Heart left ventricle (tissue), 16 donors: ENCODE results near the gene SORBS2. TPM values are rescaled to one million over a fixed set of nuclear protein-coding genes. Genes with fewer than 3 reads are reported as not detected.

Source experiments
- ATAC-seq, 4 donors: fragments of 200-7000 bp; cut with Tn5 transposase; one replicate each; pipeline ENCODE4 v1.9.1; 2020 to 2022; ENCODE audit warnings: moderate library complexity in 4 of 4, mild to moderate bottlenecking in 3 of 4, moderate number of reproducible peaks in 1 of 4
- DNase-seq, 5 donors: peaks; one replicate each; pipeline ENCODE4 v3.0.0-alpha.2; 2020
- H3K27ac ChIP-seq, 12 donors: fragments of 200-600 bp; sonication (generic) in 4 of 12; one replicate each; pipeline versions ENCODE4 v1.5.0 to v1.8.0; 2016 to 2022; ENCODE audit warnings: mild to moderate bottlenecking in 2 of 12
- H3K27me3 ChIP-seq, 9 donors: fragments of 200-600 bp; sonication (generic) in 2 of 9; one replicate each; pipeline versions ENCODE4 v1.5.1 to v1.8.0; 2016 to 2022; ENCODE audit warnings: mild to moderate bottlenecking in 3 of 9
- H3K36me3 ChIP-seq, 9 donors: fragments of 200-600 bp; sonication (generic) in 2 of 9; one replicate each; pipeline versions ENCODE4 v1.5.0 to v1.8.0; 2018 to 2022; ENCODE audit warnings: mild to moderate bottlenecking in 2 of 9
- H3K4me1 ChIP-seq, 12 donors: fragments of 200-600 bp; sonication (generic) in 4 of 12; one replicate each; pipeline versions ENCODE4 v1.5.0 to v1.8.0; 2016 to 2022; ENCODE audit warnings: mild to moderate bottlenecking in 3 of 12
- H3K4me3 ChIP-seq, 12 donors: fragments of 200-600 bp; sonication (generic) in 4 of 12; one replicate each; pipeline versions ENCODE4 v1.5.0 to v1.8.0; 2017 to 2022; ENCODE audit warnings: mild to moderate bottlenecking in 9 of 12, moderate library complexity in 4 of 12
- H3K9me3 ChIP-seq, 12 donors: fragments of 200-600 bp; sonication (generic) in 4 of 12; one replicate each; pipeline versions ENCODE4 v1.5.0 to v1.8.0; 2016 to 2022; ENCODE audit warnings: mild to moderate bottlenecking in 1 of 12
- POLR2A ChIP-seq, 2 donors: fragments of 450-650 bp; IDR thresholded peaks; one replicate each; pipeline ENCODE4 v1.6.1; 2017; ENCODE audit warnings: antibody characterized with exemption in 2 of 2, mild to moderate bottlenecking in 2 of 2, moderate library complexity in 2 of 2
- WGBS, 4 donors: extraction: QIAGEN DNeasy Blood & Tissue Kit in 2 of 4; methylation state at CpG; one replicate each; pipeline versions ENCODE4 v1.1.5 to v1.1.7; 2013 to 2018; 5-methylcytosine and 5-hydroxymethylcytosine counted together
- intact Hi-C, 10 donors: fragments of 100-400 bp; cut with DNase I; formaldehyde crosslinking; loops; one replicate each; pipeline versions ENCODE4 v1.11.1 to v1.14.2; 2022
- polyA plus RNA-seq, 2 donors: library from polyadenylated mRNA; stranded (reverse); fragments of 200-250 nt; gene quantifications; one replicate each; pipeline ENCODE4 v1.2.3, GENCODE V29; 2013
- total RNA-seq, 9 donors: library from RNA; depleted of rRNA in 2 of 9; stranded (reverse); fragments of >200 nt in 2 of 9; fragmentation: NEBNext Ultra II Directional in 3 of 9; extraction: Animal tissue kit (Norgen Biotek cat#: 25700) in 3 of 9; gene quantifications; one replicate each; pipeline versions ENCODE4 v1.1.0 to v1.2.4, GENCODE V29; 2016 to 2023
- TF ChIP-seq, protein P1 (sequence below), 12 donors: fragments of 200-600 bp; sonication (generic) in 4 of 12; IDR thresholded peaks; one replicate each; pipeline versions ENCODE4 v1.5.0 to v1.8.0; 2018 to 2022; ENCODE audit warnings: antibody characterized with exemption in 12 of 12, mild to moderate bottlenecking in 5 of 12
- donor health status: ischemic (EF 13 %, LVEDD 7.1; RV severe dilation, severe dysfunction).
- donor health status: healthy with polysubstance abuse.
- donor health status: DM: no; HTN: yes; CAD: no.
- donor health status: DM: no; HTN: no; CAD: no.
- donor health status: ischemic (EF 25% LVEDD 6.9; RV normal size, moderate dysfunction).
- donor health status: ischemic (EF 25% LVEDD 5.7; RV mildly dilated, moderate dysfunction).
- donor health status: healthy.
- donor health status: DM: yes; HTN: yes; CAD: no.
- donor health status: ischemic (EF 35%, LVEDD 5.7; RV mildly dilated, moderate dysfunction).
- donor health status: nonischemic (EF 11% LVEDD 7.7; RV severe dilation, severe dysfunction).
- donor health status: DM: yes; HTN: yes; CAD: no.
- donor health status: PGD.
- donor health status: ischemic (EF 29% LVEDD 5.4; RV normal size, mild dysfunction).
- donor health status: nonischemic (EF 23%, LVEDD 6.1; RV moderate dilation, normal function).

Gene SORBS2
- total and polyA plus RNA-seq, 11 donors: 254 to 2,158 (median 1,369) TPM

GRCh38 chr4:185840953-185841352 is 29.0 kb upstream of the SORBS2 start:
- H3K36me3 ChIP-seq: no peaks in the 10 kb centered on the region
- no peaks in the 10 kb centered on the region for H3K27me3 ChIP-seq
- intact Hi-C loops: loop anchor here in 1 of 10 donors (10.0 kb wide), 1 partner anchor 174 kb away; no protein-coding TSS in a partner anchor
- H3K27ac ChIP-seq: peak overlapping the region in 8 of 12 donors; percentile 77 to 90 (median 84)
- TF ChIP-seq POLR2A (IDR thresholded peaks at IDR 0.05): no peak
- TF ChIP-seq, protein P1, sequence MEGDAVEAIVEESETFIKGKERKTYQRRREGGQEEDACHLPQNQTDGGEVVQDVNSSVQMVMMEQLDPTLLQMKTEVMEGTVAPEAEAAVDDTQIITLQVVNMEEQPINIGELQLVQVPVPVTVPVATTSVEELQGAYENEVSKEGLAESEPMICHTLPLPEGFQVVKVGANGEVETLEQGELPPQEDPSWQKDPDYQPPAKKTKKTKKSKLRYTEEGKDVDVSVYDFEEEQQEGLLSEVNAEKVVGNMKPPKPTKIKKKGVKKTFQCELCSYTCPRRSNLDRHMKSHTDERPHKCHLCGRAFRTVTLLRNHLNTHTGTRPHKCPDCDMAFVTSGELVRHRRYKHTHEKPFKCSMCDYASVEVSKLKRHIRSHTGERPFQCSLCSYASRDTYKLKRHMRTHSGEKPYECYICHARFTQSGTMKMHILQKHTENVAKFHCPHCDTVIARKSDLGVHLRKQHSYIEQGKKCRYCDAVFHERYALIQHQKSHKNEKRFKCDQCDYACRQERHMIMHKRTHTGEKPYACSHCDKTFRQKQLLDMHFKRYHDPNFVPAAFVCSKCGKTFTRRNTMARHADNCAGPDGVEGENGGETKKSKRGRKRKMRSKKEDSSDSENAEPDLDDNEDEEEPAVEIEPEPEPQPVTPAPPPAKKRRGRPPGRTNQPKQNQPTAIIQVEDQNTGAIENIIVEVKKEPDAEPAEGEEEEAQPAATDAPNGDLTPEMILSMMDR (IDR thresholded peaks at IDR 0.05): no peak
- DNase-seq: no peak
- 81 to 91% (median 89%) methylated on average over 6 of the region's 6 CpGs for WGBS, 4 donors
- peaks cover 0 to 46% (median 32%) of the 10 kb centered on the region in 12 donors for H3K4me1 ChIP-seq
- ATAC-seq: no peak
- peaks cover 0 to 8% (median 0%) of the 10 kb centered on the region in 12 donors for H3K9me3 ChIP-seq
- H3K4me3 ChIP-seq: no peak overlapping the region

DNA sequence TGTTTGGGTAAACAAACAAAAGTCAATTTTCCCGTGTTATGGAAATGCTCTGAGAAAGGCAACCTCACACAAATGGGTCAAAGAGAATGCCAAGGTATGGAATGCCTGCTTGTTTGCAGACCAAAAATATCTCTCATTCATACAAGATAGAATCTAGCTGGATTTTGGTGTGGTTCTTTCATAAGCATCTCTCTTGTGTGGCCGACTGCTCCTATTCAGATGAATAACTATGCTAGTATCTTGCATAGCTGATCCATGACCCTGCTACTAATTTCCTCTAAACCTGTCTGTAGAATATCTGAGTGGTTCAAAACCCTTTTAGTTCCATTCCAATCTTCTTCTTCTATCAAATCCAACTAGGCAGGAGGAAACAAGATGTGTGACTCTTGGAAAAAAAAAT is 28.2 kb upstream of the SORBS2 start:
- WGBS, 4 donors: 43 to 52% (median 49%) methylated on average over 2 of the region's 2 CpGs
- H3K4me1 ChIP-seq: peaks cover 0 to 51% (median 32%) of the 10 kb centered on the region in 12 donors
- DNase-seq (no peak), ATAC-seq (no peak)
- H3K4me3 ChIP-seq: no peak overlapping the region
- no peaks in the 10 kb centered on the region for H3K36me3 ChIP-seq
- peak overlapping the region; percentile 70 to 90 (median 84) for H3K27ac ChIP-seq
- H3K27me3 ChIP-seq: no peaks in the 10 kb centered on the region
- H3K9me3 ChIP-seq: peaks cover 0 to under 1% (median 0%) of the 10 kb centered on the region in 12 donors
- no peak for TF ChIP-seq POLR2A (IDR thresholded peaks at IDR 0.05)
- TF ChIP-seq, protein P1 (IDR thresholded peaks at IDR 0.05): no peak
- intact Hi-C loops: loop anchor here in 1 of 10 donors (10.0 kb wide), 1 partner anchor 175 kb away; no protein-coding TSS in a partner anchor

DNA sequence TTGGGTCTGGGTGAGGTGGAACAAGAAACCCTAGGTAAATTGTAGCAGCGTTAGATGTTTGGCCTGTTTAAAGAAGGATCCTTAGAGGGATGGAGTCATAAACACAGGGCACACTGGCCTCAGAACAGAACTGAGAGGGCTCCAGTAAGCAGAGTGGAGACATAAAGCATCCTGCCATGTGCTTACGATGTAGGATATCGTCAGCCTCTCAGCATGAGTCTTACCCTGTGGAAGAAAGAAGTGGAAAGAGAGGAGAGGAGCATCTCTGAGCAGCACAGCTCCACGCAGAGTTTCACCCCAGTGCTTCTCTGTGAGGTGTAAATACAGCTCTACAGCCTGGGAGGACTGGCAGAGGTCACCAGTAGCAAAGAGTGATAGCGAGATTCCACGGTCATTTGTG is 27.8 kb upstream of the SORBS2 start:
- no peaks in the 10 kb centered on the region for H3K9me3 ChIP-seq
- H3K27me3 ChIP-seq: no peaks in the 10 kb centered on the region
- peaks cover 0 to 51% (median 32%) of the 10 kb centered on the region in 12 donors for H3K4me1 ChIP-seq
- H3K27ac ChIP-seq: peak overlapping the region; percentile 70 to 90 (median 84)
- ATAC-seq: peak; percentile 14 to 52 (median 35)
- no peak overlapping the region for H3K4me3 ChIP-seq
- intact Hi-C loops: loop anchor here in 1 of 10 donors (10.0 kb wide), 1 partner anchor 175 kb away; no protein-coding TSS in a partner anchor
- DNase-seq: no peak
- TF ChIP-seq, protein P1 (IDR thresholded peaks at IDR 0.05): no peak
- no peak for TF ChIP-seq POLR2A (IDR thresholded peaks at IDR 0.05)
- 43 to 56% (median 44%) methylated on average over 6 of the region's 6 CpGs for WGBS, 4 donors
- H3K36me3 ChIP-seq: no peaks in the 10 kb centered on the region

- DNase-seq (peak in 4 of 5 donors; percentile 64 to 74 (median 70)), ATAC-seq (peak; percentile 72 to 91 (median 79))
- intact Hi-C loops: no loop called here
Measured at GRCh38 chr4:185839194-185839712, 27.3 kb upstream of the SORBS2 start.

More at GRCh38 chr4:185839194-185839712, 27.3 kb upstream of the SORBS2 start:
- WGBS, 4 donors: 29 to 34% (median 33%) methylated on average over 9 of the region's 9 CpGs
- Histone ChIP-seq H3K4me1 (peaks cover 0 to 51% (median 32%) of the 10 kb centered on the region in 12 donors), H3K27me3 (no peaks in the 10 kb centered on the region), H3K36me3 (no peaks in the 10 kb centered on the region), H3K9me3 (no peaks in the 10 kb centered on the region), H3K27ac (peak overlapping the region; percentile 70 to 90 (median 84)), H3K4me3 (no peak overlapping the region)
- TF ChIP-seq POLR2A (IDR thresholded peaks at IDR 0.05): no peak
- TF ChIP-seq, protein P1 (IDR thresholded peaks at IDR 0.05): no peak
